K562 (cell line): ENCODE results near the gene UGT1A6. TPM values are rescaled to one million over a fixed set of nuclear protein-coding genes. Genes with fewer than 3 reads are reported as not detected.

ENCODE experiments used
- ATAC-seq: fragments of 200-7000 bp; cut with Tn5 transposase; 3 replicates; pipeline ENCODE4 v1.9.1; 2020; ENCODE audit warnings: moderate library complexity
- BruUV-seq: library from RNA; stranded (reverse); fragments of 400-500 nt; replicated peaks from 2 replicates; lab custom pipeline; 2021; lab: Mats Ljungman, UMichigan
- CTCF ChIA-PET: fragments of 300-600 bp; formaldehyde crosslinking; extraction: SDS; loops from one replicate; lab custom pipeline; 2021; ENCODE audit warnings: low intra/inter-chr PET ratio; lab: Yijun Ruan, JAX
- POLR2A ChIA-PET: fragments of 300-600, 350-650 bp; sonication (Branson Sonifier 250); formaldehyde crosslinking; extraction: SDS; loops from one replicate; lab custom pipeline; 2021; ENCODE audit warnings: antibody characterized with exemption, inconsistent platforms; lab: Yijun Ruan, JAX
- DNase-seq, 4 experiments: peaks; one replicate each; pipeline versions ENCODE4 v3.0.0 to v3.0.0-alpha.2; 2011 to 2018; ENCODE audit warnings: low spot score in 3 of 4, mixed read lengths in 3 of 4; ENCODE audit errors: extremely low read depth in 1 of 4
- FAIRE-seq: peaks from 2 replicates; lab custom pipeline; 2011; peaks lifted over from hg19 to GRCh38; lab: Jason Lieb, UNC
- H2AFZ ChIP-seq: 2 replicates; pipeline ENCODE4 v1.6.0; 2011; ENCODE audit warnings: low read depth, low read length, control low read depth, inconsistent platforms
- H3K27ac ChIP-seq: fragments of 200-600 bp; 3 replicates; pipeline ENCODE4 v1.8.0; 2011; ENCODE audit warnings: low read depth, mild to moderate bottlenecking, control low read depth, inconsistent platforms, low read length, moderate library complexity, mixed read lengths; ENCODE audit errors: extremely low read depth
- H3K27me3 ChIP-seq, 2 experiments: fragments of 300-600 bp in 1 of 2; 2 replicates in 1 of 2; 3 replicates in 1 of 2; pipeline versions ENCODE4 v1.6.0 to v1.8.0; 2011; ENCODE audit warnings: inconsistent platforms in 2 of 2, low read length in 2 of 2, mild to moderate bottlenecking in 1 of 2, mixed read lengths in 1 of 2, moderate library complexity in 1 of 2; ENCODE audit not compliant: control insufficient read depth in 2 of 2, insufficient read depth in 2 of 2
- H3K36me3 ChIP-seq: fragments of 300-600 bp; 3 replicates; pipeline ENCODE4 v1.8.0; 2011; ENCODE audit warnings: mild to moderate bottlenecking, low read length, inconsistent platforms; ENCODE audit not compliant: control insufficient read depth, insufficient read depth
- H3K4me1 ChIP-seq, 2 experiments: fragments of 200-600 bp in 1 of 2; replicated peaks in 1 of 2; 2 replicates in 1 of 2; 3 replicates in 1 of 2; pipeline versions ENCODE4 v1.5.1 to v1.8.0; 2011; ENCODE audit warnings: inconsistent platforms in 2 of 2, low read length in 2 of 2, mild to moderate bottlenecking in 1 of 2, mixed read lengths in 1 of 2, moderate library complexity in 1 of 2; ENCODE audit not compliant: control insufficient read depth in 2 of 2, insufficient read depth in 2 of 2
- H3K4me2 ChIP-seq: 2 replicates; pipeline ENCODE4 v1.6.1; 2011; ENCODE audit warnings: low read length, control low read depth, inconsistent platforms, mixed read lengths; ENCODE audit not compliant: insufficient read depth
- H3K4me3 ChIP-seq: fragments of 200-600 bp; sonication (generic), shearing (Covaris generic); 2 replicates; pipeline ENCODE4 v1.5.1; 2016; ENCODE audit warnings: control low read depth, inconsistent platforms
- H3K79me2 ChIP-seq: fragments of 200-600 bp; 3 replicates; pipeline ENCODE4 v1.8.0; 2011; ENCODE audit warnings: low read length, inconsistent platforms; ENCODE audit not compliant: control insufficient read depth, insufficient read depth
- H3K9ac ChIP-seq, 2 experiments: 2 replicates each; pipeline versions ENCODE4 v1.6.0 to v1.6.1; 2011; ENCODE audit warnings: low read depth in 2 of 2, low read length in 2 of 2, control low read depth in 1 of 2, inconsistent platforms in 1 of 2, mild to moderate bottlenecking in 1 of 2, mixed read lengths in 1 of 2; ENCODE audit not compliant: insufficient read depth in 1 of 2
- H3K9me1 ChIP-seq: one replicate; pipeline ENCODE4 v1.6.0; 2011; ENCODE audit warnings: inconsistent platforms, mild to moderate bottlenecking, low read length, moderate library complexity; ENCODE audit not compliant: control insufficient read depth, insufficient read depth
- H3K9me3 ChIP-seq: replicated peaks from 2 replicates; pipeline ENCODE4 v1.5.1; 2011; ENCODE audit warnings: low read depth, low read length, inconsistent platforms; ENCODE audit not compliant: control insufficient read depth, insufficient read depth
- H4K20me1 ChIP-seq: replicated peaks from 2 replicates; pipeline ENCODE4 v1.6.1; 2011; ENCODE audit warnings: low read length, inconsistent platforms, mixed read lengths; ENCODE audit not compliant: control insufficient read depth, insufficient read depth
- ARID3A ChIP-seq: IDR thresholded peaks from 2 replicates; pipeline ENCODE4 v1.6.1; 2012; ENCODE audit warnings: low read depth, low read length, improper control_type of control experiment, borderline replicate concordance
- BRD9 ChIP-seq: fragments of 450-650 bp; IDR thresholded peaks from 2 replicates; pipeline ENCODE4 v1.6.1; 2018; ENCODE audit warnings: low read depth; ENCODE audit not compliant: partially characterized antibody
- CHD2 ChIP-seq: IDR thresholded peaks from 2 replicates; pipeline ENCODE4 v1.6.1; 2011; ENCODE audit warnings: low read depth, low read length
- CLOCK ChIP-seq: fragments of 250-450 bp; sonication (Bioruptor Pico); IDR thresholded peaks from 2 replicates; pipeline ENCODE4 v1.4.0; 2020; ENCODE audit warnings: mild to moderate bottlenecking, moderate library complexity, borderline replicate concordance
- CREBBP ChIP-seq: IDR thresholded peaks from one replicate; pipeline ENCODE4 v1.6.1; 2012; ENCODE audit warnings: low read depth, mild to moderate bottlenecking, control low read depth, inconsistent platforms, low read length
- CREM ChIP-seq: IDR thresholded peaks from 2 replicates; pipeline ENCODE4 v1.6.1; 2014; ENCODE audit warnings: antibody characterized with exemption, low read depth
- E2F1 ChIP-seq: sonication (generic); formaldehyde crosslinking; IDR thresholded peaks from 2 replicates; pipeline ENCODE4 v1.8.1; 2023; ENCODE audit warnings: mild to moderate bottlenecking, missing genetic modification reagents, moderate library complexity
- EHMT2 ChIP-seq: fragments of 450-650 bp; IDR thresholded peaks from 2 replicates; pipeline ENCODE4 v1.6.1; 2018; ENCODE audit warnings: antibody characterized with exemption
- HCFC1 ChIP-seq: IDR thresholded peaks from 2 replicates; pipeline ENCODE4 v1.6.1; 2012; ENCODE audit warnings: low read depth, low read length, improper control_type of control experiment
- L3MBTL2 ChIP-seq: fragments of 450-650 bp; IDR thresholded peaks from 2 replicates; pipeline ENCODE4 v1.6.1; 2016; ENCODE audit warnings: mild to moderate bottlenecking, moderate library complexity
- NCOA4 ChIP-seq: fragments of 450-650 bp; IDR thresholded peaks from 2 replicates; pipeline ENCODE4 v1.6.1; 2018; ENCODE audit warnings: mild to moderate bottlenecking; ENCODE audit not compliant: partially characterized antibody
- TAF15 ChIP-seq: fragments of 200-400 bp; formaldehyde crosslinking; IDR thresholded peaks from 2 replicates; pipeline ENCODE4 v1.6.1; 2017; ENCODE audit warnings: mild to moderate bottlenecking, low read depth, low read length, moderate library complexity
- ZNF449 ChIP-seq: fragments of 250-450 bp; sonication (Bioruptor Pico); IDR thresholded peaks from 2 replicates; pipeline ENCODE4 v1.8.0; 2022; ENCODE audit warnings: moderate library complexity, mild to moderate bottlenecking, inconsistent platforms
- ZNF75A ChIP-seq: fragments of 450-650 bp; formaldehyde crosslinking; IDR thresholded peaks from 2 replicates; pipeline ENCODE4 v1.4.0; 2020; ENCODE audit warnings: mild to moderate bottlenecking
- ZNF778 ChIP-seq: fragments of 450-650 bp; formaldehyde crosslinking; IDR thresholded peaks from 2 replicates; pipeline ENCODE4 v1.4.0; 2020; ENCODE audit warnings: mild to moderate bottlenecking, moderate library complexity
- ZZZ3 ChIP-seq: fragments of 450-650 bp; IDR thresholded peaks from 2 replicates; pipeline ENCODE4 v1.6.1; 2016; ENCODE audit warnings: antibody characterized with exemption, mild to moderate bottlenecking, moderate library complexity
- WGBS: fragments of 100-300 bp; shearing (Covaris generic); methylation state at CpG from one replicate; pipeline ENCODE4 v1.1.6; 2016; ENCODE audit warnings: low coverage, mixed read lengths; ENCODE audit not compliant: insufficient coverage; ENCODE audit errors: missing lambda C conversion rate; 5-methylcytosine and 5-hydroxymethylcytosine counted together
- in situ Hi-C: fragments of 300-500 bp; cut with MboI; formaldehyde crosslinking; loops from 4 replicates; pipeline ENCODE4 v1.15.0; 2018; ENCODE audit warnings: inconsistent platforms, mixed read lengths
- intact Hi-C: fragments of 100-400 bp; cut with micrococcal nuclease; formaldehyde crosslinking; loops from 2 replicates; pipeline ENCODE4 v1.14.2; 2022
- polyA plus RNA-seq, 8 experiments: library from polyadenylated mRNA; depleted of rRNA in 4 of 8; stranded (reverse) in 5 of 8; unstranded in 3 of 8; fragments of >200 nt; fragmentation: Nextera tagmentation in 2 of 8; fragmentation: Illumina TruSeq in 1 of 8; extraction: Ambion mirVana in 2 of 8; extraction: Trizol in 1 of 8; gene quantifications; 2 replicates each; pipeline versions ENCODE4 v1.2.1 to v1.2.3, GENCODE V29; 2011 to 2014; ENCODE audit warnings: inconsistent platforms in 1 of 8, missing spikeins in 1 of 8
- total RNA-seq, 7 experiments: library from RNA; depleted of rRNA in 6 of 7; stranded (reverse); fragments of >200 nt in 6 of 7; fragmentation: Illumina TruSeq in 2 of 7; extraction: Trizol in 2 of 7; gene quantifications; 2 replicates each; pipeline versions ENCODE4 v1.2.1 to v1.2.3, GENCODE V29; 2011 to 2021; ENCODE audit warnings: low replicate concordance in 1 of 7

Gene UGT1A6
- total and polyA plus RNA-seq, 9 of the 15 experiments (the other 6 are each of a cell fraction or from before 2014, with no cell fraction given): not detected

- TF ChIP-seq ARID3A (no peak), ZZZ3 (no peak), NCOA4 (no peak), ZNF449 (CRISPR knock-in tag) (no peak), CHD2 (no peak), HCFC1 (no peak)
- TF ChIP-seq, all 486 proteins: peak for 0
Observed at GRCh38 chr2:233815861-233816260, 123.2 kb downstream of the UGT1A6 start (continued).

- in situ Hi-C loops: no loop called here
- WGBS: 0% methylated on average over 2 of the region's 2 CpGs
- intact Hi-C loops: no loop called here
- Histone ChIP-seq H3K79me2 (no peaks in the 10 kb centered on the region), H3K9me1 (no peaks in the 10 kb centered on the region), H3K4me2 (no peak overlapping the region), H4K20me1 (no peaks in the 10 kb centered on the region; the same call in 1 of the 2 replicates), H3K36me3 (no peaks in the 10 kb centered on the region), H3K9ac (no peak overlapping the region), H3K4me3 (no peak overlapping the region), H3K27ac (no peak overlapping the region), H3K9me3 (no peaks in the 10 kb centered on the region), H3K27me3 (peaks cover 0 to 40% of the 10 kb centered on the region in 2 experiments; a peak in 3 of 5 replicates), H2AFZ (no peak overlapping the region), H3K4me1 (no peaks in the 10 kb centered on the region; a peak in 1 of 5 replicates)
- no peak for DNase-seq
- ChIA-PET POLR2A (no interaction called here), CTCF (no interaction called here)
- BruUV-seq: no TSS peak
- no peak for FAIRE-seq
- ATAC-seq: no peak
- TF ChIP-seq CREBBP: no peak
- TF ChIP-seq CREM: no peak
- TF ChIP-seq CLOCK (CRISPR knock-in tag): no peak
- no peak for TF ChIP-seq L3MBTL2
- no peak for TF ChIP-seq BRD9
- no peak for TF ChIP-seq EHMT2
- TF ChIP-seq TAF15: no peak
- no peak for TF ChIP-seq ZNF75A (CRISPR knock-in tag)
- no peak for TF ChIP-seq ZNF778 (CRISPR knock-in tag)
- no peak for TF ChIP-seq E2F1
Observed at GRCh38 chr2:233816334-233816733, 123.6 kb downstream of the UGT1A6 start.
